HepG2 (cell line): ENCODE measurements around the gene PML. TPM values are rescaled to one million over a fixed set of nuclear protein-coding genes. Genes with fewer than 3 reads are reported as not detected.
A peak's percentile ranks its signal among the peaks of the same experiment; 100 is the strongest.

Experiments
- CCAR2 ChIP-seq: fragments of 200-400 bp; formaldehyde crosslinking; optimal IDR thresholded peaks from 2 replicates; pipeline ENCODE3; 2018; ENCODE audit warnings: low read depth, mild to moderate bottlenecking, low read length, moderate library complexity
- DNMT3B ChIP-seq: conservative IDR thresholded peaks from 2 replicates; pipeline ENCODE4 v1.6.1; 2016; ENCODE audit warnings: missing biosample characterization, control low read depth
- EEA1 ChIP-seq: sonication (generic); formaldehyde crosslinking; IDR thresholded peaks from 2 replicates; pipeline ENCODE4 v1.5.1; 2020; ENCODE audit warnings: mild to moderate bottlenecking, missing genetic modification reagents, borderline replicate concordance
- EED ChIP-seq: sonication (generic); formaldehyde crosslinking; IDR thresholded peaks from 2 replicates; pipeline ENCODE4 v1.5.0; 2020; ENCODE audit warnings: mild to moderate bottlenecking, missing genetic modification reagents
- HNRNPLL ChIP-seq: fragments of 200-400 bp; formaldehyde crosslinking; IDR thresholded peaks from 2 replicates; pipeline ENCODE4 v1.6.1; 2017; ENCODE audit warnings: mild to moderate bottlenecking, low read depth, low read length; ENCODE audit not compliant: poor library complexity, severe bottlenecking
- NFIB ChIP-seq: sonication (generic); formaldehyde crosslinking; IDR thresholded peaks from 2 replicates; pipeline ENCODE4 v1.9.0; 2021; ENCODE audit warnings: missing genetic modification reagents, mild to moderate bottlenecking, borderline replicate concordance
- PTBP1 ChIP-seq: fragments of 200-400 bp; formaldehyde crosslinking; IDR thresholded peaks from 2 replicates; pipeline ENCODE4 v1.6.1; 2018; ENCODE audit warnings: low read length, low read depth; ENCODE audit not compliant: poor library complexity, severe bottlenecking
- STAT6 ChIP-seq: sonication (generic); formaldehyde crosslinking; IDR thresholded peaks from 2 replicates; pipeline ENCODE4 v1.4.0; 2020; ENCODE audit warnings: missing genetic modification reagents, mild to moderate bottlenecking, borderline replicate concordance
- ZNF274 ChIP-seq: sonication (generic); formaldehyde crosslinking; IDR thresholded peaks from 2 replicates; pipeline ENCODE4 v1.5.1; 2020; ENCODE audit warnings: mild to moderate bottlenecking, missing genetic modification reagents
- ZNF513 ChIP-seq: sonication (generic); formaldehyde crosslinking; conservative IDR thresholded peaks from 2 replicates; pipeline ENCODE4 v1.5.0; 2020; ENCODE audit warnings: missing genetic modification reagents
- ZNF652 ChIP-seq: IDR thresholded peaks from 2 replicates; pipeline ENCODE4 v1.6.1; 2016; ENCODE audit warnings: low read depth, borderline replicate concordance
- ZSCAN20 ChIP-seq: sonication (generic); formaldehyde crosslinking; IDR thresholded peaks from 2 replicates; pipeline ENCODE4 v1.4.0; 2020; ENCODE audit warnings: missing genetic modification reagents, mild to moderate bottlenecking, borderline replicate concordance
- polyA plus RNA-seq, 8 experiments: library from polyadenylated mRNA; depleted of rRNA in 3 of 8; stranded (reverse) in 7 of 8; unstranded in 1 of 8; fragments of >200 nt; fragmentation: Illumina TruSeq in 4 of 8; extraction: Trizol in 4 of 8; gene quantifications; 2 replicates each; pipeline versions ENCODE4 v1.2.1 to v1.2.3, GENCODE V29; 2011 to 2016; ENCODE audit warnings: low read depth in 4 of 8, missing spikeins in 1 of 8, mixed read lengths in 1 of 8; ENCODE audit not compliant: insufficient read depth in 1 of 8
- total RNA-seq, 5 experiments: library from RNA; depleted of rRNA; stranded (reverse); fragments of >200 nt; fragmentation: Illumina TruSeq; extraction: Trizol; gene quantifications; 2 replicates each; pipeline ENCODE4 v1.2.3, GENCODE V29; 2016; ENCODE audit warnings: low read depth in 1 of 5
- TF ChIP-seq, protein P1 (sequence below): sonication (generic); formaldehyde crosslinking; IDR thresholded peaks from 2 replicates; pipeline ENCODE4 v1.9.0; 2021; ENCODE audit warnings: missing genetic modification reagents, mild to moderate bottlenecking, borderline replicate concordance
- TF ChIP-seq, protein P2 (sequence below), 2 experiments: fragments of 450-650 bp in 1 of 2; sonication (generic) in 1 of 2; formaldehyde crosslinking; IDR thresholded peaks; 2 replicates each; pipeline versions ENCODE4 v1.5.0 to v1.8.0; 2020 to 2022; ENCODE audit warnings: mild to moderate bottlenecking in 1 of 2, missing genetic modification reagents in 1 of 2
- TF ChIP-seq, protein P3 (sequence below): sonication (generic); formaldehyde crosslinking; conservative IDR thresholded peaks from 2 replicates; pipeline ENCODE4 v1.4.0; 2020; ENCODE audit warnings: missing genetic modification reagents
- TF ChIP-seq, protein P4 (sequence below): sonication (generic); formaldehyde crosslinking; IDR thresholded peaks from 2 replicates; pipeline ENCODE4 v1.8.1; 2022; ENCODE audit warnings: mild to moderate bottlenecking, missing genetic modification reagents

PML gene
- total and polyA plus RNA-seq, 2 of the 13 experiments (the other 11 are each of a cell fraction or from before 2014, with no cell fraction given), result 2.9 to 3.9 TPM

DNA sequence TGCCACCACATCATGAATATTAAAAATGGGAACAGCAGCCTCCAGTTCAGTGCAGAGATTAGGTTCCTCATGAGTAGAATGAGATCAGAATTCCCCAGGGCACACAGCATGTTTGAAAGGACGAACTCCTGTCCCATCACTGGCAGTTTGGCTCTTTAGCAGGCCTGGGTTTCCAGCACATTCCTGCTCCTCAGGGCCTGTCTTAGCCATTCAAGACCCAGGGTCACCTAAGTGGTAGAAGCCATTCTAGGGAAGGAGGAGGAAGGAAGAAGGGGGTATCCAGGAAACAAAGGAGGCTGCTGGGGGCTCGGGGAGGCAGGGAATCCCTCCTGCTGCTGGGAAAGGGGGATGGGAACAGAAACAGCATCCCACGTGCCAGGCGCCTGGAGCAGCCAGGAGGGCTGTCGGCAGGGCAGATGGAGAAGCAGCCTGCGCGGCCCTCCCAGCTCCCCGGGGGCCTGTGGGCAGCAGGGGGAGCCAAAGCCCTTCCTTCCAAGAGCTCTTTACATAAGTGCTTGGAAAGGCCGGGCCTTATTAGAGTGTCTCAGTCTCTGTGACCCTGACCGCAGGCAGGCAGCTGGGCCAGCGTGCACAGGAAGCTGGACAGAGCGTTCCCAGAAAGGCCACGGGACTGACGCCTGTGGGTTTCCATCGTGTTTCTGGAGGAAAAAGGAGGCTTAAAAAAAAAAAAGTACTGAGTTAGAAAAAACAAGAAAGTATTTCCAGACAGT, 43.5 kb upstream of the PML start (continued):
- TF ChIP-seq, protein P1, sequence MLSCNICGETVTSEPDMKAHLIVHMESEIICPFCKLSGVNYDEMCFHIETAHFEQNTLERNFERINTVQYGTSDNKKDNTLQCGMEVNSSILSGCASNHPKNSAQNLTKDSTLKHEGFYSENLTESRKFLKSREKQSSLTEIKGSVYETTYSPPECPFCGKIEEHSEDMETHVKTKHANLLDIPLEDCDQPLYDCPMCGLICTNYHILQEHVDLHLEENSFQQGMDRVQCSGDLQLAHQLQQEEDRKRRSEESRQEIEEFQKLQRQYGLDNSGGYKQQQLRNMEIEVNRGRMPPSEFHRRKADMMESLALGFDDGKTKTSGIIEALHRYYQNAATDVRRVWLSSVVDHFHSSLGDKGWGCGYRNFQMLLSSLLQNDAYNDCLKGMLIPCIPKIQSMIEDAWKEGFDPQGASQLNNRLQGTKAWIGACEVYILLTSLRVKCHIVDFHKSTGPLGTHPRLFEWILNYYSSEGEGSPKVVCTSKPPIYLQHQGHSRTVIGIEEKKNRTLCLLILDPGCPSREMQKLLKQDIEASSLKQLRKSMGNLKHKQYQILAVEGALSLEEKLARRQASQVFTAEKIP, result no peak
- TF ChIP-seq HNRNPLL (no peak), CCAR2 (no peak), PTBP1 (no peak), ZNF652 (no peak), STAT6 (CRISPR knock-in tag) (no peak), ZNF274 (CRISPR knock-in tag) (no peak), ZNF513 (no peak), ZSCAN20 (CRISPR knock-in tag) (no peak), EEA1 (CRISPR knock-in tag) (no peak), DNMT3B (CRISPR knock-in tag) (no peak), NFIB (CRISPR knock-in tag) (no peak), EED (CRISPR knock-in tag) (no peak)
- TF ChIP-seq, protein P2, sequence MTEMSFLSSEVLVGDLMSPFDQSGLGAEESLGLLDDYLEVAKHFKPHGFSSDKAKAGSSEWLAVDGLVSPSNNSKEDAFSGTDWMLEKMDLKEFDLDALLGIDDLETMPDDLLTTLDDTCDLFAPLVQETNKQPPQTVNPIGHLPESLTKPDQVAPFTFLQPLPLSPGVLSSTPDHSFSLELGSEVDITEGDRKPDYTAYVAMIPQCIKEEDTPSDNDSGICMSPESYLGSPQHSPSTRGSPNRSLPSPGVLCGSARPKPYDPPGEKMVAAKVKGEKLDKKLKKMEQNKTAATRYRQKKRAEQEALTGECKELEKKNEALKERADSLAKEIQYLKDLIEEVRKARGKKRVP (CRISPR knock-in tag; IDR thresholded peaks at IDR 0.05), result no peak
- TF ChIP-seq, protein P3, sequence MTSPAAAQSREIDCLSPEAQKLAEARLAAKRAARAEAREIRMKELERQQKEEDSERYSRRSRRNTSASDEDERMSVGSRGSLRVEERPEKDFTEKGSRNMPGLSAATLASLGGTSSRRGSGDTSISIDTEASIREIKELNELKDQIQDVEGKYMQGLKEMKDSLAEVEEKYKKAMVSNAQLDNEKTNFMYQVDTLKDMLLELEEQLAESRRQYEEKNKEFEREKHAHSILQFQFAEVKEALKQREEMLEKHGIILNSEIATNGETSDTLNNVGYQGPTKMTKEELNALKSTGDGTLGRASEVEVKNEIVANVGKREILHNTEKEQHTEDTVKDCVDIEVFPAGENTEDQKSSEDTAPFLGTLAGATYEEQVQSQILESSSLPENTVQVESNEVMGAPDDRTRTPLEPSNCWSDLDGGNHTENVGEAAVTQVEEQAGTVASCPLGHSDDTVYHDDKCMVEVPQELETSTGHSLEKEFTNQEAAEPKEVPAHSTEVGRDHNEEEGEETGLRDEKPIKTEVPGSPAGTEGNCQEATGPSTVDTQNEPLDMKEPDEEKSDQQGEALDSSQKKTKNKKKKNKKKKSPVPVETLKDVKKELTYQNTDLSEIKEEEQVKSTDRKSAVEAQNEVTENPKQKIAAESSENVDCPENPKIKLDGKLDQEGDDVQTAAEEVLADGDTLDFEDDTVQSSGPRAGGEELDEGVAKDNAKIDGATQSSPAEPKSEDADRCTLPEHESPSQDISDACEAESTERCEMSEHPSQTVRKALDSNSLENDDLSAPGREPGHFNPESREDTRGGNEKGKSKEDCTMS, result no peak
- TF ChIP-seq, protein P4, sequence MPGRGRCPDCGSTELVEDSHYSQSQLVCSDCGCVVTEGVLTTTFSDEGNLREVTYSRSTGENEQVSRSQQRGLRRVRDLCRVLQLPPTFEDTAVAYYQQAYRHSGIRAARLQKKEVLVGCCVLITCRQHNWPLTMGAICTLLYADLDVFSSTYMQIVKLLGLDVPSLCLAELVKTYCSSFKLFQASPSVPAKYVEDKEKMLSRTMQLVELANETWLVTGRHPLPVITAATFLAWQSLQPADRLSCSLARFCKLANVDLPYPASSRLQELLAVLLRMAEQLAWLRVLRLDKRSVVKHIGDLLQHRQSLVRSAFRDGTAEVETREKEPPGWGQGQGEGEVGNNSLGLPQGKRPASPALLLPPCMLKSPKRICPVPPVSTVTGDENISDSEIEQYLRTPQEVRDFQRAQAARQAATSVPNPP (CRISPR knock-in tag), result 0 out of 2 replicates have a peak, but pooled peaks have one; percentile 39
